ENCODE measurements around the gene SETD2. TPM values are rescaled to one million over a fixed set of nuclear protein-coding genes. Genes with fewer than 3 reads are reported as not detected.
A peak's percentile ranks its signal among the peaks of the same experiment; 100 is the strongest.

The SETD2 gene
- total and polyA plus RNA-seq, 9 of the 15 experiments (the other 6 are each of a cell fraction or from before 2014, with no cell fraction given): 8.2 to 44.0 (median 33.6) TPM

DNA sequence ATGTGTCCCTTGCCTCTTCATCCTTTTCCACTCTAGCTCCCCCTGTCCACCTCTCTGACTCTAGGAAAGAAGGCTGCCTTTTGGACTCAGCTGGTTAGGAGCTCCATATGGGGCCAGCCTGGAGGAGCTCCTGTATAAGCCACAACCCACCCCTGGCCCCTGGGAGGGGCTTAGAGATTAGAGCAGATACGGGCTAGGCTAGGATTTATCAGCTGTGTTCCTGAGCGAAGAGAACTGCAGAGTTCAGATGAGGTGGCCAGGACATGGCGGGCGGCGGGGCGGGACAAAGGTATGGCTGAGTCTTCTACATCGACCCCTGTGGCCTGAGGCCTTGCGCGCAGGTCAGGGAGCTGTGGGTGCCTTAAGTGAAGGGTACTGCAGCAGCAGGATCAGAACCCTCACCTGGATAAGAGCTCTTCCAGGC lies 176.6 kb downstream of the SETD2 start (continued):
- TF ChIP-seq, protein P1, sequence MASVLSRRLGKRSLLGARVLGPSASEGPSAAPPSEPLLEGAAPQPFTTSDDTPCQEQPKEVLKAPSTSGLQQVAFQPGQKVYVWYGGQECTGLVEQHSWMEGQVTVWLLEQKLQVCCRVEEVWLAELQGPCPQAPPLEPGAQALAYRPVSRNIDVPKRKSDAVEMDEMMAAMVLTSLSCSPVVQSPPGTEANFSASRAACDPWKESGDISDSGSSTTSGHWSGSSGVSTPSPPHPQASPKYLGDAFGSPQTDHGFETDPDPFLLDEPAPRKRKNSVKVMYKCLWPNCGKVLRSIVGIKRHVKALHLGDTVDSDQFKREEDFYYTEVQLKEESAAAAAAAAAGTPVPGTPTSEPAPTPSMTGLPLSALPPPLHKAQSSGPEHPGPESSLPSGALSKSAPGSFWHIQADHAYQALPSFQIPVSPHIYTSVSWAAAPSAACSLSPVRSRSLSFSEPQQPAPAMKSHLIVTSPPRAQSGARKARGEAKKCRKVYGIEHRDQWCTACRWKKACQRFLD (CRISPR knock-in tag; IDR thresholded peaks at IDR 0.05): peak; percentile 23; the same call in 1 of the 2 replicates
- peak; percentile 3 for TF ChIP-seq ZFP36 (IDR thresholded peaks at IDR 0.05; ENCODE audit: low read depth, low read length, partially characterized antibody)
- TF ChIP-seq TARDBP (IDR thresholded peaks at IDR 0.05): no peak
- TF ChIP-seq, protein P2, sequence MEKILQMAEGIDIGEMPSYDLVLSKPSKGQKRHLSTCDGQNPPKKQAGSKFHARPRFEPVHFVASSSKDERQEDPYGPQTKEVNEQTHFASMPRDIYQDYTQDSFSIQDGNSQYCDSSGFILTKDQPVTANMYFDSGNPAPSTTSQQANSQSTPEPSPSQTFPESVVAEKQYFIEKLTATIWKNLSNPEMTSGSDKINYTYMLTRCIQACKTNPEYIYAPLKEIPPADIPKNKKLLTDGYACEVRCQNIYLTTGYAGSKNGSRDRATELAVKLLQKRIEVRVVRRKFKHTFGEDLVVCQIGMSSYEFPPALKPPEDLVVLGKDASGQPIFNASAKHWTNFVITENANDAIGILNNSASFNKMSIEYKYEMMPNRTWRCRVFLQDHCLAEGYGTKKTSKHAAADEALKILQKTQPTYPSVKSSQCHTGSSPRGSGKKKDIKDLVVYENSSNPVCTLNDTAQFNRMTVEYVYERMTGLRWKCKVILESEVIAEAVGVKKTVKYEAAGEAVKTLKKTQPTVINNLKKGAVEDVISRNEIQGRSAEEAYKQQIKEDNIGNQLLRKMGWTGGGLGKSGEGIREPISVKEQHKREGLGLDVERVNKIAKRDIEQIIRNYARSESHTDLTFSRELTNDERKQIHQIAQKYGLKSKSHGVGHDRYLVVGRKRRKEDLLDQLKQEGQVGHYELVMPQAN (IDR thresholded peaks at IDR 0.05; ENCODE audit: borderline replicate concordance): peak; percentile 44; the same call in 1 of the 2 replicates
- TF ChIP-seq CC2D1A (IDR thresholded peaks at IDR 0.05): peak; percentile 15; the same call in 1 of the 2 replicates
- peak; percentile 90 for TF ChIP-seq KDM5B (IDR thresholded peaks at IDR 0.05; ENCODE audit: insufficient replicate concordance, low read depth, low read length)
- TF ChIP-seq, protein P3, sequence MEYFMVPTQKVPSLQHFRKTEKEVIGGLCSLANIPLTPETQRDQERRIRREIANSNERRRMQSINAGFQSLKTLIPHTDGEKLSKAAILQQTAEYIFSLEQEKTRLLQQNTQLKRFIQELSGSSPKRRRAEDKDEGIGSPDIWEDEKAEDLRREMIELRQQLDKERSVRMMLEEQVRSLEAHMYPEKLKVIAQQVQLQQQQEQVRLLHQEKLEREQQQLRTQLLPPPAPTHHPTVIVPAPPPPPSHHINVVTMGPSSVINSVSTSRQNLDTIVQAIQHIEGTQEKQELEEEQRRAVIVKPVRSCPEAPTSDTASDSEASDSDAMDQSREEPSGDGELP (CRISPR knock-in tag; IDR thresholded peaks at IDR 0.05; ENCODE audit: borderline replicate concordance): peak; percentile 99
- peak; percentile 52; the same call in 1 of the 2 replicates for TF ChIP-seq PHF21A (IDR thresholded peaks at IDR 0.05; ENCODE audit: borderline replicate concordance, low read depth)
- TF ChIP-seq, protein P4, sequence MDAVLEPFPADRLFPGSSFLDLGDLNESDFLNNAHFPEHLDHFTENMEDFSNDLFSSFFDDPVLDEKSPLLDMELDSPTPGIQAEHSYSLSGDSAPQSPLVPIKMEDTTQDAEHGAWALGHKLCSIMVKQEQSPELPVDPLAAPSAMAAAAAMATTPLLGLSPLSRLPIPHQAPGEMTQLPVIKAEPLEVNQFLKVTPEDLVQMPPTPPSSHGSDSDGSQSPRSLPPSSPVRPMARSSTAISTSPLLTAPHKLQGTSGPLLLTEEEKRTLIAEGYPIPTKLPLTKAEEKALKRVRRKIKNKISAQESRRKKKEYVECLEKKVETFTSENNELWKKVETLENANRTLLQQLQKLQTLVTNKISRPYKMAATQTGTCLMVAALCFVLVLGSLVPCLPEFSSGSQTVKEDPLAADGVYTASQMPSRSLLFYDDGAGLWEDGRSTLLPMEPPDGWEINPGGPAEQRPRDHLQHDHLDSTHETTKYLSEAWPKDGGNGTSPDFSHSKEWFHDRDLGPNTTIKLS (IDR thresholded peaks at IDR 0.05; ENCODE audit: borderline replicate concordance, low read depth): peak; percentile 97
- TF ChIP-seq GATAD2B (IDR thresholded peaks at IDR 0.05; ENCODE audit: borderline replicate concordance): peak; percentile 10; the same call in 1 of the 2 replicates
- TF ChIP-seq, protein P5, sequence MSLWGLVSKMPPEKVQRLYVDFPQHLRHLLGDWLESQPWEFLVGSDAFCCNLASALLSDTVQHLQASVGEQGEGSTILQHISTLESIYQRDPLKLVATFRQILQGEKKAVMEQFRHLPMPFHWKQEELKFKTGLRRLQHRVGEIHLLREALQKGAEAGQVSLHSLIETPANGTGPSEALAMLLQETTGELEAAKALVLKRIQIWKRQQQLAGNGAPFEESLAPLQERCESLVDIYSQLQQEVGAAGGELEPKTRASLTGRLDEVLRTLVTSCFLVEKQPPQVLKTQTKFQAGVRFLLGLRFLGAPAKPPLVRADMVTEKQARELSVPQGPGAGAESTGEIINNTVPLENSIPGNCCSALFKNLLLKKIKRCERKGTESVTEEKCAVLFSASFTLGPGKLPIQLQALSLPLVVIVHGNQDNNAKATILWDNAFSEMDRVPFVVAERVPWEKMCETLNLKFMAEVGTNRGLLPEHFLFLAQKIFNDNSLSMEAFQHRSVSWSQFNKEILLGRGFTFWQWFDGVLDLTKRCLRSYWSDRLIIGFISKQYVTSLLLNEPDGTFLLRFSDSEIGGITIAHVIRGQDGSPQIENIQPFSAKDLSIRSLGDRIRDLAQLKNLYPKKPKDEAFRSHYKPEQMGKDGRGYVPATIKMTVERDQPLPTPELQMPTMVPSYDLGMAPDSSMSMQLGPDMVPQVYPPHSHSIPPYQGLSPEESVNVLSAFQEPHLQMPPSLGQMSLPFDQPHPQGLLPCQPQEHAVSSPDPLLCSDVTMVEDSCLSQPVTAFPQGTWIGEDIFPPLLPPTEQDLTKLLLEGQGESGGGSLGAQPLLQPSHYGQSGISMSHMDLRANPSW (CRISPR knock-in tag; IDR thresholded peaks at IDR 0.05): 0 out of 2 replicates have a peak, but pooled peaks have one; percentile 72
- TF ChIP-seq, protein P6, sequence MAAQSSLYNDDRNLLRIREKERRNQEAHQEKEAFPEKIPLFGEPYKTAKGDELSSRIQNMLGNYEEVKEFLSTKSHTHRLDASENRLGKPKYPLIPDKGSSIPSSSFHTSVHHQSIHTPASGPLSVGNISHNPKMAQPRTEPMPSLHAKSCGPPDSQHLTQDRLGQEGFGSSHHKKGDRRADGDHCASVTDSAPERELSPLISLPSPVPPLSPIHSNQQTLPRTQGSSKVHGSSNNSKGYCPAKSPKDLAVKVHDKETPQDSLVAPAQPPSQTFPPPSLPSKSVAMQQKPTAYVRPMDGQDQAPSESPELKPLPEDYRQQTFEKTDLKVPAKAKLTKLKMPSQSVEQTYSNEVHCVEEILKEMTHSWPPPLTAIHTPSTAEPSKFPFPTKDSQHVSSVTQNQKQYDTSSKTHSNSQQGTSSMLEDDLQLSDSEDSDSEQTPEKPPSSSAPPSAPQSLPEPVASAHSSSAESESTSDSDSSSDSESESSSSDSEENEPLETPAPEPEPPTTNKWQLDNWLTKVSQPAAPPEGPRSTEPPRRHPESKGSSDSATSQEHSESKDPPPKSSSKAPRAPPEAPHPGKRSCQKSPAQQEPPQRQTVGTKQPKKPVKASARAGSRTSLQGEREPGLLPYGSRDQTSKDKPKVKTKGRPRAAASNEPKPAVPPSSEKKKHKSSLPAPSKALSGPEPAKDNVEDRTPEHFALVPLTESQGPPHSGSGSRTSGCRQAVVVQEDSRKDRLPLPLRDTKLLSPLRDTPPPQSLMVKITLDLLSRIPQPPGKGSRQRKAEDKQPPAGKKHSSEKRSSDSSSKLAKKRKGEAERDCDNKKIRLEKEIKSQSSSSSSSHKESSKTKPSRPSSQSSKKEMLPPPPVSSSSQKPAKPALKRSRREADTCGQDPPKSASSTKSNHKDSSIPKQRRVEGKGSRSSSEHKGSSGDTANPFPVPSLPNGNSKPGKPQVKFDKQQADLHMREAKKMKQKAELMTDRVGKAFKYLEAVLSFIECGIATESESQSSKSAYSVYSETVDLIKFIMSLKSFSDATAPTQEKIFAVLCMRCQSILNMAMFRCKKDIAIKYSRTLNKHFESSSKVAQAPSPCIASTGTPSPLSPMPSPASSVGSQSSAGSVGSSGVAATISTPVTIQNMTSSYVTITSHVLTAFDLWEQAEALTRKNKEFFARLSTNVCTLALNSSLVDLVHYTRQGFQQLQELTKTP (IDR thresholded peaks at IDR 0.05; ENCODE audit: low read depth in 1 of 2, partially characterized antibody in 2 of 2): no peak
- peak; percentile 76; the same call in 1 of the 2 replicates for TF ChIP-seq FOSL1 (tag; conservative IDR thresholded peaks at IDR 0.05)
- TF ChIP-seq CXXC5 (CRISPR knock-in tag; IDR thresholded peaks at IDR 0.05): no peak
